Smooth muscle cell (in vitro differentiated cells): ENCODE measurements around the gene BTBD2. TPM values are rescaled to one million over a fixed set of nuclear protein-coding genes. Genes with fewer than 3 reads are reported as not detected.

Experiments used
- DNase-seq: peaks from one replicate; lab custom pipeline; 2025; ENCODE audit not compliant: unreplicated experiment; lab: John Stamatoyannopoulos, UW
- H2AFZ ChIP-seq: fragments of 200-600 bp; sonication (generic); 2 replicates; pipeline ENCODE4 v1.6.0; 2016; ENCODE audit warnings: antibody characterized with exemption, low read depth, mild to moderate bottlenecking
- H3F3A ChIP-seq: fragments of 200-600 bp; sonication (generic); 2 replicates; pipeline ENCODE4 v1.6.0; 2017; ENCODE audit warnings: antibody characterized with exemption, low read depth
- H3K27ac ChIP-seq: fragments of 200-600 bp; sonication (generic); 2 replicates; pipeline ENCODE4 v1.5.1; 2016; ENCODE audit warnings: low read depth, mild to moderate bottlenecking
- H3K27me3 ChIP-seq: fragments of 200-600 bp; sonication (generic); 2 replicates; pipeline ENCODE4 v1.6.1; 2016; ENCODE audit warnings: low read depth, mild to moderate bottlenecking
- H3K36me3 ChIP-seq: fragments of 200-600 bp; sonication (generic); 2 replicates; pipeline ENCODE4 v1.5.1; 2016; ENCODE audit warnings: low read depth
- H3K4me1 ChIP-seq: fragments of 200-600 bp; sonication (generic); 2 replicates; pipeline ENCODE4 v1.5.1; 2016; ENCODE audit warnings: low read depth
- H3K4me2 ChIP-seq: fragments of 200-600 bp; sonication (generic); 2 replicates; pipeline ENCODE4 v1.6.0; 2016; ENCODE audit warnings: mild to moderate bottlenecking
- H3K4me3 ChIP-seq: fragments of 200-600 bp; sonication (generic); 2 replicates; pipeline ENCODE4 v1.5.1; 2016; ENCODE audit warnings: mild to moderate bottlenecking
- H3K79me2 ChIP-seq: fragments of 200-600 bp; sonication (generic); 2 replicates; pipeline ENCODE4 v1.6.0; 2016; ENCODE audit warnings: low read depth, mild to moderate bottlenecking
- H3K9ac ChIP-seq: fragments of 200-600 bp; sonication (generic); 2 replicates; pipeline ENCODE4 v1.6.0; 2016; ENCODE audit warnings: low read depth
- H3K9me3 ChIP-seq: fragments of 200-600 bp; sonication (generic); replicated peaks from 2 replicates; pipeline ENCODE4 v1.5.1; 2016; ENCODE audit warnings: low read depth
- H4K20me1 ChIP-seq: fragments of 200-600 bp; sonication (generic); 2 replicates; pipeline ENCODE4 v1.6.0; 2016; ENCODE audit warnings: low read depth
- CTCF ChIP-seq: fragments of 200-600 bp; sonication (generic); IDR thresholded peaks from 2 replicates; pipeline ENCODE4 v1.5.1; 2017; ENCODE audit warnings: borderline replicate concordance, mild to moderate bottlenecking, antibody characterized with exemption; ENCODE audit not compliant: insufficient read depth, poor library complexity, severe bottlenecking
- WGBS: methylation state at CpG from one replicate; pipeline ENCODE4 v1.1.7; 2016; ENCODE audit warnings: low lambda C conversion rate; 5-methylcytosine and 5-hydroxymethylcytosine counted together
- polyA plus RNA-seq: library from polyadenylated mRNA; unstranded; fragments of >200 nt; fragmentation: Nextera tagmentation; extraction: Ambion mirVana; gene quantifications from 2 replicates; pipeline ENCODE4 v1.2.1, GENCODE V29; 2016
- total RNA-seq: library from RNA; depleted of rRNA; stranded (reverse); fragments of >200 nt; gene quantifications from 2 replicates; pipeline ENCODE4 v1.2.3, GENCODE V29; 2014

Gene BTBD2
- total and polyA plus RNA-seq, 2 experiments from 2014 or later, result 37.8 to 63.2 TPM

DNA sequence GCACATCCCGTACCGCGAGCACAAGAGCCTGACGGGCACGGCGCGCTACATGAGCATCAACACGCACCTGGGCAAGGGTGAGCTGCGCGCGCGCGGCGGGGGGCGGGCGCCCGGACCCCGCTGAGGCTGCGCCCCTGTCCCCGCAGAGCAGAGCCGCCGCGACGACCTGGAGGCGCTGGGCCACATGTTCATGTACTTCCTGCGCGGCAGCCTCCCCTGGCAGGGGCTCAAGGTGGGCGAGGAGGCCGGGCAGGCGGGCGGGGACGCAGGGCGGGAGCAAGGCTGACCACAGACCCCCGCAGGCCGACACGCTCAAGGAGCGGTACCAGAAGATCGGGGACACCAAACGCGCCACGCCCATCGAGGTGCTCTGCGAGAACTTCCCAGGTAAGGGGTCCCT lies 36.5 kb downstream of the BTBD2 start:
- no peaks in the 10 kb centered on the region for H3K36me3 ChIP-seq
- no peak for DNase-seq
- H3K4me2 ChIP-seq, result no peak overlapping the region
- no peaks in the 10 kb centered on the region for H3K27me3 ChIP-seq
- no peak overlapping the region for H2AFZ ChIP-seq
- no peak overlapping the region for H3K27ac ChIP-seq
- no peak overlapping the region for H3K9ac ChIP-seq
- H3K79me2 ChIP-seq, result peaks cover 7% of the 10 kb centered on the region
- no peaks in the 10 kb centered on the region for H3K9me3 ChIP-seq
- H3F3A ChIP-seq, result no peaks in the 10 kb centered on the region
- no peak overlapping the region for H3K4me3 ChIP-seq
- WGBS, result 98% methylated on average over 23 of the region's 43 CpGs
- H4K20me1 ChIP-seq, result peaks cover 44% of the 10 kb centered on the region
- no peaks in the 10 kb centered on the region for H3K4me1 ChIP-seq
- no peak for TF ChIP-seq CTCF

GRCh38 chr19:1978346-1978894 lies 37.1 kb downstream of the BTBD2 start:
- Histone ChIP-seq H3K36me3 (no peaks in the 10 kb centered on the region), H3F3A (no peaks in the 10 kb centered on the region), H3K27ac (no peak overlapping the region), H3K79me2 (peaks cover 11% of the 10 kb centered on the region), H2AFZ (no peak overlapping the region), H3K4me3 (no peak overlapping the region), H3K27me3 (no peaks in the 10 kb centered on the region), H3K9ac (no peak overlapping the region), H3K9me3 (no peaks in the 10 kb centered on the region), H4K20me1 (peaks cover 50% of the 10 kb centered on the region), H3K4me1 (no peaks in the 10 kb centered on the region), H3K4me2 (no peak overlapping the region)
- no peak for DNase-seq
- WGBS, result 85% methylated on average over 24 of the region's 51 CpGs
- TF ChIP-seq CTCF, result no peak

- Histone ChIP-seq H4K20me1 (peaks cover 63% of the 10 kb centered on the region), H3K79me2 (peaks cover 24% of the 10 kb centered on the region), H3K27ac (no peak overlapping the region), H3K4me1 (no peaks in the 10 kb centered on the region), H3K4me2 (no peak overlapping the region), H3F3A (no peaks in the 10 kb centered on the region), H3K36me3 (no peaks in the 10 kb centered on the region), H3K9me3 (no peaks in the 10 kb centered on the region), H3K27me3 (no peaks in the 10 kb centered on the region), H2AFZ (no peak overlapping the region), H3K4me3 (no peak overlapping the region), H3K9ac (no peak overlapping the region)
- no peak for DNase-seq
- 87% methylated on average over 15 of the region's 15 CpGs for WGBS
- TF ChIP-seq CTCF, result no peak
Measured at GRCh38 chr19:1977120-1977519, 38.4 kb downstream of the BTBD2 start.

DNA sequence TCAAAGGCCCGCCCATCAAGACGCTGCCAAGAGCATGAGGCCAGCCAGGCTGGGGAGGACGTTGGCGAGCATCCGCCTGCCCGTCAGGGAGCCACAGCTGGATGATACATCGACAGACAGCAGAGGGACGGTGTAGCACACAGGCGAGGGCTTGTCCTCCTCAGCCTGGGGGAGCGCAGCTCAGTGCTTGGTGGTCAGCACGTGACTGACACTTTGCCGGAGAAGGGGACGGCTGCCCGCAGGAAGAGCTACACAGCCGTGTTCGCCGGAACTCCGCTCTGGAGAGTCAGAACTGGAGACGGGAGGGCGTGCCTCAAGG lies 40.4 kb downstream of the BTBD2 start:
- no peak for TF ChIP-seq CTCF
- H3K27me3 ChIP-seq, result no peaks in the 10 kb centered on the region
- no peak for DNase-seq
- H3K4me2 ChIP-seq, result no peak overlapping the region
- H3K4me1 ChIP-seq, result no peaks in the 10 kb centered on the region
- H3F3A ChIP-seq, result no peaks in the 10 kb centered on the region
- 99% methylated on average over 19 of the region's 20 CpGs for WGBS
- no peaks in the 10 kb centered on the region for H3K36me3 ChIP-seq
- no peak overlapping the region for H3K4me3 ChIP-seq
- no peaks in the 10 kb centered on the region for H3K9me3 ChIP-seq
- H4K20me1 ChIP-seq, result peaks cover 82% of the 10 kb centered on the region
- no peak overlapping the region for H2AFZ ChIP-seq
- no peak overlapping the region for H3K9ac ChIP-seq
- H3K79me2 ChIP-seq, result peaks cover 29% of the 10 kb centered on the region
- H3K27ac ChIP-seq, result no peak overlapping the region
